Activated CD8-positive, alpha-beta T cell treated with anti-CD3 and anti-CD28 coated beads for 36 hours (primary cell): ENCODE results near the gene SLC43A2. TPM values are rescaled to one million over a fixed set of nuclear protein-coding genes. Genes with fewer than 3 reads are reported as not detected.

Source experiments
- ATAC-seq: fragments of 200-7000 bp; cut with Tn5 transposase; one replicate; pipeline ENCODE4 v1.10.0; 2021; ENCODE audit warnings: mild to moderate bottlenecking, moderate library complexity
- CTCF ChIA-PET: fragments of 350-600 bp; sonication (Branson Sonifier 250); formaldehyde crosslinking; loops from one replicate; lab custom pipeline; 2021; ENCODE audit warnings: antibody characterized with exemption; lab: Charles Lee
- POLR2A ChIA-PET: fragments of 350-600 bp; sonication (Branson Sonifier 250); formaldehyde crosslinking; loops from one replicate; lab custom pipeline; 2021; ENCODE audit warnings: antibody characterized with exemption; lab: Charles Lee
- DNase-seq: peaks from one replicate; pipeline ENCODE4 v3.0.0-alpha.2; 2020
- H3K27ac Mint-ChIP-seq: one replicate; pipeline ENCODE4 v1.8.0; 2021; ENCODE audit warnings: mild to moderate bottlenecking, mixed read lengths
- H3K27me3 Mint-ChIP-seq: one replicate; pipeline ENCODE4 v1.8.0; 2021; ENCODE audit warnings: mixed read lengths
- H3K36me3 Mint-ChIP-seq: one replicate; pipeline ENCODE4 v1.8.0; 2021; ENCODE audit warnings: low read depth, mixed read lengths
- H3K4me1 Mint-ChIP-seq: one replicate; pipeline ENCODE4 v1.8.0; 2021; ENCODE audit warnings: low read depth, mixed read lengths
- H3K4me3 Mint-ChIP-seq: one replicate; pipeline ENCODE4 v1.8.0; 2021; ENCODE audit warnings: mild to moderate bottlenecking, moderate library complexity, mixed read lengths
- H3K9me3 Mint-ChIP-seq: one replicate; pipeline ENCODE4 v1.8.0; 2021; ENCODE audit warnings: mixed read lengths
- intact Hi-C: fragments of 100-400 bp; cut with micrococcal nuclease; formaldehyde crosslinking; loops from one replicate; pipeline ENCODE4 v1.10.0; 2022
- total RNA-seq, 2 experiments: library from RNA; stranded (reverse); gene quantifications; one replicate each; pipeline ENCODE4 v1.2.3, GENCODE V29; 2021
- TF ChIP-seq, protein P1 (sequence below): fragments of 200-600 bp; IDR thresholded peaks from one replicate; pipeline ENCODE4 v1.8.0; 2022; ENCODE audit warnings: antibody characterized with exemption, mild to moderate bottlenecking

Gene SLC43A2
- total RNA-seq, 2 experiments from 2014 or later: 5.6 to 5.7 TPM

DNA sequence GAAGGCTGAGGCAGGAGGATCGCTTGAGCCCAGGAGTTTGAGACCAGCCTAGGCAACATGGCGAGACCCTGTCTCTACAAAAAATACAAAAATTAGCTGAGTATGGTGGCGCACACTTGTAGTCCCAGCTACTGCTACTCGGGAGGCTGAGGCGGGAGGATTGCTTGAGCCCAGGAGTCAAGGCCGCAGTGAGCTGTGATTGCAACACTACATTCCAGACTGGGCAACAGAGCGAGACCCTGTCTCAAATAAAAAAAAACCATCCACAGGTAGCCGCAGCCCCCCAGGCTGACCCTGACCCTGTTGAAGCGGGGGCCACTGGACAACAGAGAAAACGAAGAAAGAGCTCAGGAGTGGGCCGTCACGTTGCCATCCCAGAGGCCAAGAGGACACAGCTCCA, 4.0 kb downstream of the SLC43A2 start:
- Mint-ChIP-seq H3K36me3 (no peaks in the 10 kb centered on the region), H3K4me1 (peaks cover 7% of the 10 kb centered on the region), H3K27ac (no peak overlapping the region), H3K9me3 (no peaks in the 10 kb centered on the region), H3K27me3 (peaks cover 8% of the 10 kb centered on the region), H3K4me3 (no peak overlapping the region)
- CTCF ChIA-PET: interaction anchor here (0.7 to 15.2 kb wide), 2 partner anchors 38 to 49 kb away, joined by 3 to 243 read pairs; no protein-coding TSS in a partner anchor
- POLR2A ChIA-PET: interaction anchor here (2.5 kb wide), 1 partner anchor 10 kb away, joined by 7 read pairs; no protein-coding TSS in a partner anchor
- DNase-seq (no peak), ATAC-seq (no peak)
- intact Hi-C loops: no loop called here
- TF ChIP-seq, protein P1, sequence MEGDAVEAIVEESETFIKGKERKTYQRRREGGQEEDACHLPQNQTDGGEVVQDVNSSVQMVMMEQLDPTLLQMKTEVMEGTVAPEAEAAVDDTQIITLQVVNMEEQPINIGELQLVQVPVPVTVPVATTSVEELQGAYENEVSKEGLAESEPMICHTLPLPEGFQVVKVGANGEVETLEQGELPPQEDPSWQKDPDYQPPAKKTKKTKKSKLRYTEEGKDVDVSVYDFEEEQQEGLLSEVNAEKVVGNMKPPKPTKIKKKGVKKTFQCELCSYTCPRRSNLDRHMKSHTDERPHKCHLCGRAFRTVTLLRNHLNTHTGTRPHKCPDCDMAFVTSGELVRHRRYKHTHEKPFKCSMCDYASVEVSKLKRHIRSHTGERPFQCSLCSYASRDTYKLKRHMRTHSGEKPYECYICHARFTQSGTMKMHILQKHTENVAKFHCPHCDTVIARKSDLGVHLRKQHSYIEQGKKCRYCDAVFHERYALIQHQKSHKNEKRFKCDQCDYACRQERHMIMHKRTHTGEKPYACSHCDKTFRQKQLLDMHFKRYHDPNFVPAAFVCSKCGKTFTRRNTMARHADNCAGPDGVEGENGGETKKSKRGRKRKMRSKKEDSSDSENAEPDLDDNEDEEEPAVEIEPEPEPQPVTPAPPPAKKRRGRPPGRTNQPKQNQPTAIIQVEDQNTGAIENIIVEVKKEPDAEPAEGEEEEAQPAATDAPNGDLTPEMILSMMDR: no peak

DNA sequence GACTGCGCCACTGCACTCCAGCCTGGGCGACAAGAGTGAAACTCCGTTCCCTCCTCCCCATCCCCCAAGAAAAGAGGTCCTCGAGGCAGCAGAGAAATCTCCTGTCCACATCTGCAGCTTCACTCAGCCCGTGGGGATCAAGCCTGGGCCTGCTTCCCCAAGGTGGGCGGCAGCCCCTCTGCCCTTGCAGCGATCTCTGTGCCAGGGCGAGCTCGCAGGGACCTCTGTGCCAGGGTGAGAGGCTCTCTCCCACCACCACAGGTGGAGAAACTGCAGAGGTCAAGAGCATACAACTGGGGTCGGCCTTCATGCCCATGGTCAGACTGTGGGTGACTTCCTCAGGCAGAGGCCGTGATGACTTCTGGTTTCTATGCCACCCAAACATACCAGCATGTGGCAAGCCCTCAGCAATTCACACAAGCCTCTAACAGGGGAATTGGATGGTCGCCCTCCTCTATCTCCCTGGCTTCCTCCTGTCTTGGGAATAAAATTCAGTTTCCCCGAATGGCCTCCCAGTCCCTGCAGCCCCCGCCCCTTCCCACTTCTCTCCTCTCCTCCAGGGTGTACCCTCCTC, 5.5 kb downstream of the SLC43A2 start:
- intact Hi-C loops: no loop called here
- Mint-ChIP-seq H3K27me3 (peaks cover 8% of the 10 kb centered on the region), H3K4me1 (peaks cover 7% of the 10 kb centered on the region), H3K9me3 (no peaks in the 10 kb centered on the region), H3K27ac (no peak overlapping the region), H3K4me3 (no peak overlapping the region), H3K36me3 (no peaks in the 10 kb centered on the region)
- ChIA-PET CTCF (interaction anchor here (1.8 kb wide), 1 partner anchor 49 kb away, joined by 11 read pairs; no protein-coding TSS in a partner anchor), POLR2A (no interaction called here)
- DNase-seq: no peak
- TF ChIP-seq, protein P1: no peak
- no peak for ATAC-seq

DNA sequence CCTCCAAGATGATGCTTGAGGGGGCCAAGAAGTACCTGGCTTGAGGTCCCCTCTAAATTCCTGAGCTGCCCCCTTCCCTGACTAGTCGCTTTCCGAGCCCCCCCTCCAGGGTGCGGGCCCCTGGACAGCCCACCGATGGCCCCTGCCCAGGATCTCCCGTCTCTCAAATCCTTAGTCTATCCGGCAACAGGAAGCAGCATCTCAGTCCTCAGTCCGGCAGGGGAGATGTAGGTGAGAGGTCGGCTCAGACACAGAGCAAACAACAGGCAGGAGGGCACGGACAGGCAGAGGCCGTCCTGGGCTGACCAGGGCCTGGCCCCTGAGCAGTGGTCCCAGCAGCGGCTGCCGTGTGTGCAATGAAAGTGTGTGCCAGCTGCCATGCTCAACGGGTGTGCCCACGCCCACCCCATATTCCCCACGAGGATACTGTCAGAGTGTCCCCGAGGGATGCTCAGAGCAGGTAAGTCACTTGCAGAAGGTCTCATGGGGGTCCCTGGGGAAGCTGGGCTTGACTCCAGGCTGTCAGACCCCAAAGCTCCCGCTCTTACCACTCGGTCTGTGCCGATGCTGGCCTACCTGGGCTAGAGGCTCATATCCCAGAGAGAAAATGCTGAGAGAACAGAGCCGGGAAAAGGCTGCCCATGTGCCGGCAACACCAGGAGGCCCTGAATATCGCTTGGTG, 7.2 kb downstream of the SLC43A2 start:
- H3K27me3 Mint-ChIP-seq: no peaks in the 10 kb centered on the region
- TF ChIP-seq, protein P1: no peak
- peaks cover 3% of the 10 kb centered on the region for H3K4me1 Mint-ChIP-seq
- no peak for ATAC-seq
- H3K4me3 Mint-ChIP-seq: no peak overlapping the region
- DNase-seq: no peak
- ChIA-PET CTCF (interaction anchor here (1.8 to 4.9 kb wide), 2 partner anchors 8 to 47 kb away, joined by 11 to 26 read pairs; no protein-coding TSS in a partner anchor), POLR2A (interaction anchor here (0.6 kb wide), 1 partner anchor 11 kb away, joined by 3 read pairs; no protein-coding TSS in a partner anchor)
- H3K9me3 Mint-ChIP-seq: no peaks in the 10 kb centered on the region
- intact Hi-C loops: no loop called here
- H3K27ac Mint-ChIP-seq: no peak overlapping the region
- H3K36me3 Mint-ChIP-seq: no peaks in the 10 kb centered on the region

DNA sequence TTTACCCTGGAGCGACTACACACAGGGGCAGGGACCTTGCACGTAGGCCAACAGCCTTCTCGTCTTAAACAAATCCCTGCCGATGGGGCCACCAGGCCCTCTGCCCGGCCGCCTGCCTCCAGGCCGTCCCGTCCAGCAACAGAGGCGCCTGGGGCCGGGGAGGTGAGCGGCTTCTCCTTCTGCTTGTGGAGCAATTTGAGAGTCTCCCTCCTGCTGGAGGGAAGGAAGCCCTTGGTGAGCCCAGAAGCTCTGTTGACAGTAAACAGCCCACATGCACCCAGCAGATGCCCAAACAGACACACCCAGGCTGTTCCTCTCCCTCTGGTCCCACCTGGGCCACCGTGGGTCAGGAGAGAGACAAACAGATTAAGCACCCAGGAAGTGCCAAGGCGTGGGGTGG, 8.1 kb downstream of the SLC43A2 start:
- TF ChIP-seq, protein P1: no peak
- ChIA-PET POLR2A (no interaction called here), CTCF (interaction anchor here (4.9 kb wide), 1 partner anchor 9 kb away, joined by 26 read pairs; no protein-coding TSS in a partner anchor)
- Mint-ChIP-seq H3K9me3 (no peaks in the 10 kb centered on the region), H3K36me3 (no peaks in the 10 kb centered on the region), H3K27me3 (no peaks in the 10 kb centered on the region), H3K4me3 (no peak overlapping the region), H3K4me1 (peaks cover 3% of the 10 kb centered on the region), H3K27ac (no peak overlapping the region)
- no peak for DNase-seq
- no peak for ATAC-seq
- intact Hi-C loops: no loop called here
